GM13976 (cell line): ENCODE data around the gene ABCA13.

Source experiments
- DNase-seq: peaks from one replicate; pipeline ENCODE4 v3.0.0; 2012; ENCODE audit warnings: low spot score
- CTCF ChIP-seq: IDR thresholded peaks from 2 replicates; pipeline ENCODE4 v1.5.1; 2012; ENCODE audit warnings: borderline replicate concordance, mild to moderate bottlenecking; ENCODE audit not compliant: insufficient read depth; ENCODE audit errors: extremely low read depth, missing control alignments, control extremely low read depth
- in situ Hi-C: fragments of 300-500 bp; cut with MboI; formaldehyde crosslinking; loops from one replicate; pipeline ENCODE4 v1.12.0; 2022; ENCODE audit warnings: low sequenced_read_pairs, mixed read lengths, inconsistent platforms; ENCODE audit not compliant: unreplicated experiment

Gene ABCA13

DNA sequence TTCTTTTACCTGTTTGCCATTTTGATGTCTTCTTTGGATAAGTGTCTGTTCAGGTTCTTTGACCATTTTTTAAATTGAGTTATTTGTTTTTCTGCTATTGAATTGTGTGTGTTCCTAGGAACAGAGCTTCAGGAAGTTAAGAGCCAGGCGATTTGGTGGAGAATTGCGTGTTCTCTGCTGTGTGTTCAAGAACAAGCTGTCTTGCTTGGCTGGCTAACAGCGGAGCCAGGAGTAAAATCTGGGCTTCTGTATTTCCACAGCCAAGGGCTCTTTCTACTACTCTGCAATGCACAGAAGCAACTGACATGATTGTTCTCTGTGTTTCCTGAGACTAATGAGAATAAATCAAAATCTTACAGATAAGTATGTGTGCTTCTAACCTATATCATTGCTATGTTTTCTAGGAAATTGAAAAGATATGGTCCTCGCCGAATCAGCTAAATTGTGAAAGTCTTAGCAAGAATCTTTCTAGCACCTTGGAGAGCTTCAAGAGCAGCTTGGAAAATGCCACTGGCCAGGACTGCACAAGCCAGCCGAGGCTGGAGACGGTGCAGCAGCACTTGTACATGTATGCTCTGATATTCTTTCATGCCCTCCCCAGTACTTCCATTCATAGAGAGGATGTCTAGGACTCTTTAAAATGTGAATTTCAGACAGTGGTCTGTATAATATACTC is 124.2 kb downstream of the ABCA13 start:
- no peak for DNase-seq
- no peak for TF ChIP-seq CTCF
- in situ Hi-C loops: no loop called here

DNA sequence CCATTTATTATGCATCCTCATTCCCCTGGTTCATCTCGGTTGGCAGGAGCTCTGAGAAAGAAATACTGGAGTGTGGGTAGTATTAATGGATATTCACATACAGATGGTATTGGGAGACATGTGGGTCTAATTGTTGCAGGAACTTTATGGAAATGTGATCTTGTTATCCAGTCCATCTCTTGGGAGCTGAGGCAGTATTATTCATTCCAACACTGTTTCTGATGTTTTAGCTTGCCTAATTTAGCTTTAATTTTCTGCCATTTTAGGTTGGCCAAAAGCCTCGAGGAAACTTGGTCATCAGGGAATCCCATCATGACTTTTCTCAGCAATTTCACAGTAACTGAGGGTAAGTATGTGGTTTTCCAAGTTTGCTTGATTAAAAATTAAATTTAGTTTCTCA is 125.7 kb downstream of the ABCA13 start:
- no peak for DNase-seq
- in situ Hi-C loops: no loop called here
- TF ChIP-seq CTCF: no peak

- DNase-seq: peak; percentile 28
- no peak for TF ChIP-seq CTCF
- in situ Hi-C loops: no loop called here
Measured at GRCh38 chr7:48298779-48299178, 127.5 kb downstream of the ABCA13 start.

GRCh38 chr7:48299580-48300169 is 128.4 kb downstream of the ABCA13 start:
- peak; percentile 64 for TF ChIP-seq CTCF
- in situ Hi-C loops: no loop called here
- DNase-seq: peak; percentile 62

DNA sequence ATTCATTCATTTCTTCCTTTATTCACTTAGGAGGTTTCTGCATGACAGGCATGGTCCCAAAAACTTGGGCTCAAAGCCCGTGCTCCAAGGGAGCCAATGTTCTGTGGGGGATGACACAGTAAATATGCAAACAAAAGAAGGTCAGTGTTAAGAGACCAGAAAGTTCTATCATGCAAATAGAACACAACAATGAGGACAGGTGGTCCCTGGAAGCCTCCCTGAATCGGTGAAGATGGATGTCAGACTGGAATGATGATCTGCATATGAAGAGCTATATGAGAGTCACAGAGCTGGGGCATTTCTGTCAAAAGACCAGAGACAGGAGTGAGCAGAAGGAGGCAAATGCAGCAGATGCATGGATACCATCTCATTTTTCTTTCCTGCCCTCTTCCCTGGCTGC is 129.0 kb downstream of the ABCA13 start:
- no peak for DNase-seq
- no peak for TF ChIP-seq CTCF
- in situ Hi-C loops: no loop called here

GRCh38 chr7:48301201-48301600 is 129.9 kb downstream of the ABCA13 start:
- TF ChIP-seq CTCF: no peak
- in situ Hi-C loops: no loop called here
- DNase-seq: no peak
